ENCODE data around the gene PHPT1.

PHPT1 gene

DNA sequence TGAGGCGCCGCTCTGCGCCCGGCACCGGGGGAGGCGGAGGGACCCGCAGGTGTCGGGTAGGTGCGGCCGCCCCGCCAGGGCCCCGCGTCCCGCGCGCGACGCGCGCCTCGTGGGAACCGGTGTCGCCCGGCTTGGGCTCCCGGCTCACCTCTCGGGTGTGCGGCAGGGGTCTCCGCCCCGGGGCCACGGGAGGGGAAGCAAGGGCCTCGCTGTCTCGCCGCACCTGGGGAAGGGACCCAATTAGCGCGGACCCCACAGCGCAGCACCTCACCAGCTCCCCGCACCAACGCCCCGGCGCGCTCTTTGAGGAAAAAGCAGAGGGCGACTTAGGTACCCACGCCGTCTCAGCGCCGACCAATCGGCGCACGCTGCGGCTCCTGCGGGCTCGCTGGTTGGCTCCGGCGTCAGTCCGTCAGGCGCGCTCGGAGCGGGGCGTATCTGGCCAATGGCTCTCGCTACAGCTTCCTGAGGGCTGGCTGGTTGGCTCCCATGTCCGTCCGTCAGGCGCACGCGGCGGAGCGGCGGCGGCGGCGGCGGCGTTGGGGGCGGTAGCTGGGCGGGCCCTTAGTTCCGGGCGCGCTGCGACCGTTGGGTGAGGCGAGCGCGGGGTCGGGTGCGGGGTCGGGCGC, 36.9 kb downstream of the PHPT1 start, which contains the start of gene TRAF2:
TSS of gene TRAF2 (plus strand) at position 567 of the 629 bp plus-strand sequence. CDS start 12,225 bp downstream, outside the sequence.
- TF ChIP-seq, protein P1, sequence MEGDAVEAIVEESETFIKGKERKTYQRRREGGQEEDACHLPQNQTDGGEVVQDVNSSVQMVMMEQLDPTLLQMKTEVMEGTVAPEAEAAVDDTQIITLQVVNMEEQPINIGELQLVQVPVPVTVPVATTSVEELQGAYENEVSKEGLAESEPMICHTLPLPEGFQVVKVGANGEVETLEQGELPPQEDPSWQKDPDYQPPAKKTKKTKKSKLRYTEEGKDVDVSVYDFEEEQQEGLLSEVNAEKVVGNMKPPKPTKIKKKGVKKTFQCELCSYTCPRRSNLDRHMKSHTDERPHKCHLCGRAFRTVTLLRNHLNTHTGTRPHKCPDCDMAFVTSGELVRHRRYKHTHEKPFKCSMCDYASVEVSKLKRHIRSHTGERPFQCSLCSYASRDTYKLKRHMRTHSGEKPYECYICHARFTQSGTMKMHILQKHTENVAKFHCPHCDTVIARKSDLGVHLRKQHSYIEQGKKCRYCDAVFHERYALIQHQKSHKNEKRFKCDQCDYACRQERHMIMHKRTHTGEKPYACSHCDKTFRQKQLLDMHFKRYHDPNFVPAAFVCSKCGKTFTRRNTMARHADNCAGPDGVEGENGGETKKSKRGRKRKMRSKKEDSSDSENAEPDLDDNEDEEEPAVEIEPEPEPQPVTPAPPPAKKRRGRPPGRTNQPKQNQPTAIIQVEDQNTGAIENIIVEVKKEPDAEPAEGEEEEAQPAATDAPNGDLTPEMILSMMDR (IDR thresholded peaks at IDR 0.05; ENCODE audit: control insufficient read depth, extremely low read depth, insufficient read depth): no peak
- peak within 1 kb of the TSS; percentile 80 for H3K4me3 ChIP-seq (ENCODE audit: low read depth, low read length)
- peak; percentile 97 for DNase-seq (ENCODE audit: low read depth)

DNA sequence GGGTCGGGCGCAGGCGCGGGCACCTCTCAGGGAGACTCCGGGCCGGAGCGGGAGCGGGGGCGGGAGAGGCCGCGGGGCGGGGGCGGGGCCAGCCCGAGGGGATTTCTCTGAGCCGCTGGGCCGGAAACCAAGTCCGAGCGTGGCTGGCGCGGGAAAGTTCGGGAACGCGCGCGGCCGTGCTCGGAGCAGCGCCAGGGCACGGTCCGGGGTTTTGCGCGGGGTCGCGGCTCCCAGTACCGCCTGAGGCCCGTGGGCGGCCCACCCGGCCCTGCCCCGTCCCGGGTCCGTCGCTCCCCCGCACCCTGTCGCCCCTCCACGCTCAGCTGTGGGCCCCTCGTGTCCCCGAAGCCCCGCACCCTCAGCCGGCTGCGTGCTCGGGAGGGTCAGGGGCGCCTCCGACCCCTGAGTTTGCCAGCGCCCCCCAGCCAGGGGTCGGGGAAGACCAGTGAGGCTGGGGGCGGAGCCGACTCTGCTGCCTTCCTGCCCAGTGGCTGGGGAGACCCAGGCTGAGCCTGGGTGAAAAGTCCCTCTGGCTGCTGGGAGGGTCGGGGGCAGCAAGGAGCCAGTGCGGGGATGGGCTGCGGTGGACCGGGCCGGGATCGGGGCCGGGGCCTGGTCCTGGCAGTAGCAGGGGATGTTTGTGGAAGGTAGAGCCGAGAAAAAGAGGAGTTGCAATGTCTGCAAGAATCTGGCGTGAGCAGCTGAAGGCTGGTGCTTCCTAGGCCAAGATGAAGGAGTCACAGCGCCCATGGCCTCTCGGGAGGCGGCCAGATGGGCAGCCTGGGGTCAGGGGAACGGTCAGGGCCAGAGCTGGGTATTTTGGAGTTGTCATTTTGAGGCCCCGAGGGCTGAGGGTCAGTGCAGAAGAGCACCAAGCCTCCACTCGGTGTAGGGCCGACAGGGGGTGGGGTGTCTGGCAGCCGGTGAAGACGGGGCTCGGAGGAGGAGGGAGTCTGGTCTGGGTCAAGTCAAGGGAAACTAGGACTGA, 37.7 kb downstream of the PHPT1 start:
- H3K4me3 ChIP-seq (ENCODE audit: low read depth, low read length): peak overlapping the region; percentile 80
- no peak for DNase-seq (ENCODE audit: low read depth)
- TF ChIP-seq, protein P1 (IDR thresholded peaks at IDR 0.05; ENCODE audit: control insufficient read depth, extremely low read depth, insufficient read depth): 0 out of 2 replicates have a peak, but pooled peaks have one; percentile 0

DNA sequence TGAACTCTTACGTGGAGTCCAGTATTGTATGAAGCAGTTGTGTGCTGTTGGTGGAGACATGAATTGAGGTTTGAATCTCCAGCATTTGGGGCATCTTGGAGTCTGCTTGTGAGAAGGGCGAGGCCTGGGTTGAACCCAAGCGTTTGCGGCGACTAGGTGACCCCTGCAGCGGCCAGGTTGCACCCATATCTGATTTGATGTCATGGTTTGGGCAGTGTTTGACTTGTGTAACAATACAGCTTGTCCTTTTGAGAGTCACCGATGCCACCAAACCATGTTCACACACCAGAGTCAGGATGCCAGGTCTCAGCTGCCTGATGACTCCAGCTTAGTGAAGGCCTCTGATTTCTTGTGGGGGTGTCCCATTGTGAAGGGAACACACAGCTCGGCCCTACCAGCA, 39.2 kb downstream of the PHPT1 start:
- no peak overlapping the region for H3K4me3 ChIP-seq (ENCODE audit: low read depth, low read length)
- DNase-seq (ENCODE audit: low read depth): no peak
- TF ChIP-seq, protein P1 (IDR thresholded peaks at IDR 0.05; ENCODE audit: control insufficient read depth, extremely low read depth, insufficient read depth): no peak

DNA sequence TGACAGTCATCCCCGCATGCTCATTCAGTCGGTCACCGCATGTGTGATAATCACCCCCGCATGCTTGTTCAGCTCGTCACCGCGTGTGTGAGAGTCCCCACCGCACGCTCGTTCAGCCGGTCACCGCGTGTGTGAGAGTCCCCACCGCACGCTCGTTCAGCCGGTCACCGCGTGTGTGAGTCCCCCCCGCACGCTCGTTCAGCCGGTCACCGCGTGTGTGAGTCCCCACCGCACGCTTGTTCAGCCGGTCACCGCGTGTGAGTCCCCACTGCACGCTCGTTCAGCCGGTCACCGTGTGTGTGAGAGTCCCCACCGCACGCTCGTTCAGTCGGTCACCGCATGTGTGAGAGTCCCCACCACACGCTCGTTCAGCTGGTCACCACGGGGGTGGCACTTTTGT, 40.6 kb downstream of the PHPT1 start:
- no peak for DNase-seq (ENCODE audit: low read depth)
- TF ChIP-seq, protein P1 (IDR thresholded peaks at IDR 0.05; ENCODE audit: control insufficient read depth, extremely low read depth, insufficient read depth): no peak
- H3K4me3 ChIP-seq (ENCODE audit: low read depth, low read length): no peak overlapping the region

DNA sequence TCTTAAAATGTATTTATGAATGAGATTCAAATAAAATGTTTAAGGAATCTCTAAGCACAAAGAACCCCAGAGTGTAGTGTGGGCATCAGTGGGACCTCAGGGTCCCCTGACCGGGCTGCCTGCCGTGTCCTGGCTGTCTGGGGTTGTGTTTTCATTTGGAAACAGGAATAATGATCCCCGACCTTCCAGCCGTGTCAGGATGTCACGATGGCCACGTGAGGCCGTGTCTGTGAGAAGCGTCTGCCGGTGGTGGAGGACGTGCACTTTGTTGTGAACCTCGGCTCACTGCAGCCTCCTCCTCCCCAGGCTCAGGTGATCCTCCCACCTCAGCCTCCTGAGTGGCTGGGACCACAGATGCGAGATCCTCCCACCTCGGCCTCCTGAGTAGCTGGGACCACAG, 41.5 kb downstream of the PHPT1 start:
- DNase-seq (ENCODE audit: low read depth): no peak

DNA sequence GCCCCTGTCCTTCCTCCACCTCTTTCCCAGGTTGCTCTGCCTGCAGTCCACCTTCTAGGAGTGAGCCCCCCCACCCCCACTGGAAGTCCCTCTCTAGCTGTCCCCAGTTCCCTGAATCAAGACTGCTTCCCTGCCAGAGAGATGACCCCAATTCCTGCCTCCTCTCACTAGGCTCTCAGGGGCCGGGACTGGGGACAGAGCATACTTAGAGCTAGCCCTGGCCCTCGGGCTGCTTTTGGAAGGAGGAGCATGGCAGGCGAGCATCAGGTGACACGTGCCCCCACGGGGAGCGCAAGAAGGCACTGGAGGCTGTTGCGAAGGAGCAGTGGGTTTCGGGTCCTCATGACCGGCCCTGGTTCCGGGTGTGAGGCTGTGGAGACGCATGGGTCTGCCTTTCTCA, 46.8 kb downstream of the PHPT1 start:
- DNase-seq (ENCODE audit: low read depth): no peak
- no peak overlapping the region for H3K4me3 ChIP-seq (ENCODE audit: low read depth, low read length)
- TF ChIP-seq, protein P1 (IDR thresholded peaks at IDR 0.05; ENCODE audit: control insufficient read depth, extremely low read depth, insufficient read depth): no peak

More for the DNA sequence above, 41.5 kb downstream of the PHPT1 start:
- H3K4me3 ChIP-seq (ENCODE audit: low read depth, low read length): no peak overlapping the region
- TF ChIP-seq, protein P1 (IDR thresholded peaks at IDR 0.05; ENCODE audit: control insufficient read depth, extremely low read depth, insufficient read depth): no peak

Data from LNCaP clone FGC (cell line).